ENCODE results near the gene OSMR.

Gene OSMR

DNA sequence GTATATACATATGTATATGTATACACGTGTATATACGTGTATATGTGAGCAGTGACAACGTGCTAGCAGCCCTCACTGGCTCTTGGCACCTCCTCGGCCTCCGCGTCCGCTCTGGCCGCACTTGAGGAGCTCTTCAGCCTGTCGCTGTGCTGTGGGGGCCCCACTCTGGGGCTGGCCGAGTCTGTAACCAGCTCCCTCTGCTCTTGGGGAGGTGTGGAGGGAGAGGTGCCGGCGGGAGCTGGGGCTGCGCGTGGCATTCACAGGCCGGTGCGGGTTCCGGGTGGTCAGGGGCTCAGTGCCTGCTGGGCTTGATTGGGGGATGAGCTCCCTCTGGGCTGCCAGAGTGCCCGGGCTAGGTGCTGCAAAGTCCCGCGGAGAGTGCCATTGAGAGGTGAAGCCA, 24.1 kb upstream of the OSMR start:
- ATAC-seq (ENCODE audit: insufficient read depth, low read depth) = no peak
- H3K27me3 ChIP-seq (ENCODE audit: insufficient read depth, low read length, poor library complexity) = peaks cover 4% of the 10 kb centered on the region
- no peak for DNase-seq
- TF ChIP-seq EZH2 (IDR thresholded peaks at IDR 0.05; ENCODE audit: borderline replicate concordance, low read depth, low read length, severe bottlenecking) = no peak
- TF ChIP-seq, protein P1, sequence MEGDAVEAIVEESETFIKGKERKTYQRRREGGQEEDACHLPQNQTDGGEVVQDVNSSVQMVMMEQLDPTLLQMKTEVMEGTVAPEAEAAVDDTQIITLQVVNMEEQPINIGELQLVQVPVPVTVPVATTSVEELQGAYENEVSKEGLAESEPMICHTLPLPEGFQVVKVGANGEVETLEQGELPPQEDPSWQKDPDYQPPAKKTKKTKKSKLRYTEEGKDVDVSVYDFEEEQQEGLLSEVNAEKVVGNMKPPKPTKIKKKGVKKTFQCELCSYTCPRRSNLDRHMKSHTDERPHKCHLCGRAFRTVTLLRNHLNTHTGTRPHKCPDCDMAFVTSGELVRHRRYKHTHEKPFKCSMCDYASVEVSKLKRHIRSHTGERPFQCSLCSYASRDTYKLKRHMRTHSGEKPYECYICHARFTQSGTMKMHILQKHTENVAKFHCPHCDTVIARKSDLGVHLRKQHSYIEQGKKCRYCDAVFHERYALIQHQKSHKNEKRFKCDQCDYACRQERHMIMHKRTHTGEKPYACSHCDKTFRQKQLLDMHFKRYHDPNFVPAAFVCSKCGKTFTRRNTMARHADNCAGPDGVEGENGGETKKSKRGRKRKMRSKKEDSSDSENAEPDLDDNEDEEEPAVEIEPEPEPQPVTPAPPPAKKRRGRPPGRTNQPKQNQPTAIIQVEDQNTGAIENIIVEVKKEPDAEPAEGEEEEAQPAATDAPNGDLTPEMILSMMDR (IDR thresholded peaks at IDR 0.05; ENCODE audit: borderline replicate concordance, extremely low read depth, low read length, poor library complexity, severe bottlenecking) = no peak
- no peak overlapping the region for H3K4me2 ChIP-seq (ENCODE audit: insufficient read depth, low read length)
- H3K9ac ChIP-seq (ENCODE audit: low read depth, low read length) = no peak overlapping the region
- no peak overlapping the region for H3K4me3 ChIP-seq (ENCODE audit: low read depth in 1 of 2, low read length in 2 of 2)
- no peak overlapping the region for H3K27ac ChIP-seq (ENCODE audit: low read length)
- no peak overlapping the region for H2AFZ ChIP-seq (ENCODE audit: low read depth, low read length)
- no peaks in the 10 kb centered on the region for H4K20me1 ChIP-seq (ENCODE audit: insufficient read depth, low read length)
- H3K9me3 ChIP-seq (ENCODE audit: insufficient read depth, low read length, severe bottlenecking) = peaks cover 10% of the 10 kb centered on the region
- no peaks in the 10 kb centered on the region for H3K36me3 ChIP-seq (ENCODE audit: insufficient read depth, low read length)
- H3K79me2 ChIP-seq (ENCODE audit: insufficient read depth, low read length) = no peaks in the 10 kb centered on the region
- no peaks in the 10 kb centered on the region for H3K4me1 ChIP-seq (ENCODE audit: insufficient read depth, low read length)

DNA sequence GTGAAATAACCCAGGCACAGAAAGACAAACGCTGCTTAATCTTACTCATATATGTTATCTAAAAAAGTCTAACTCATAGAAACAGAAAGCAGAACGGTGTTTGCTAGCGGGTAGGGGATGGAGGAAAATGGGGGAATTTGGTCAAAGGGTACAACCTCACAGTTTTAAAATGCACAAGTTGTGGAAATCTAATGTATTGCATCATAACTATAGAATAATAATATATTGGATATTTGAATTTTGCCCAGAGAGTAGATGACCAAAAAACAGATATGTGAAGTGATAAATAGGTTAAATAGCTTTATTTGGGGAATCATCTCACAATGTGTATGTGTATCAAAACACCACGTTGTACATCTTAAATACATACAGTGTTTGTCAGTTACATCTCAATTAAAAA, 22.3 kb upstream of the OSMR start:
- H2AFZ ChIP-seq (ENCODE audit: low read depth, low read length) = no peak overlapping the region
- H3K27ac ChIP-seq (ENCODE audit: low read length) = no peak overlapping the region
- H3K4me1 ChIP-seq (ENCODE audit: insufficient read depth, low read length) = peaks cover 4% of the 10 kb centered on the region; the same call in 1 of the 2 replicates
- no peak overlapping the region for H3K4me2 ChIP-seq (ENCODE audit: insufficient read depth, low read length)
- no peak overlapping the region for H3K9ac ChIP-seq (ENCODE audit: low read depth, low read length)
- no peak overlapping the region for H3K4me3 ChIP-seq (ENCODE audit: low read depth in 1 of 2, low read length in 2 of 2)
- peaks cover 13% of the 10 kb centered on the region for H3K9me3 ChIP-seq (ENCODE audit: insufficient read depth, low read length, severe bottlenecking)
- DNase-seq (no peak), ATAC-seq (ENCODE audit: insufficient read depth, low read depth) (no peak)
- no peaks in the 10 kb centered on the region for H4K20me1 ChIP-seq (ENCODE audit: insufficient read depth, low read length)
- H3K27me3 ChIP-seq (ENCODE audit: insufficient read depth, low read length, poor library complexity) = no peaks in the 10 kb centered on the region
- H3K36me3 ChIP-seq (ENCODE audit: insufficient read depth, low read length) = no peaks in the 10 kb centered on the region
- TF ChIP-seq EZH2 (IDR thresholded peaks at IDR 0.05; ENCODE audit: borderline replicate concordance, low read depth, low read length, severe bottlenecking) = no peak
- TF ChIP-seq, protein P1 (IDR thresholded peaks at IDR 0.05; ENCODE audit: borderline replicate concordance, extremely low read depth, low read length, poor library complexity, severe bottlenecking) = no peak
- no peaks in the 10 kb centered on the region for H3K79me2 ChIP-seq (ENCODE audit: insufficient read depth, low read length)

DNA sequence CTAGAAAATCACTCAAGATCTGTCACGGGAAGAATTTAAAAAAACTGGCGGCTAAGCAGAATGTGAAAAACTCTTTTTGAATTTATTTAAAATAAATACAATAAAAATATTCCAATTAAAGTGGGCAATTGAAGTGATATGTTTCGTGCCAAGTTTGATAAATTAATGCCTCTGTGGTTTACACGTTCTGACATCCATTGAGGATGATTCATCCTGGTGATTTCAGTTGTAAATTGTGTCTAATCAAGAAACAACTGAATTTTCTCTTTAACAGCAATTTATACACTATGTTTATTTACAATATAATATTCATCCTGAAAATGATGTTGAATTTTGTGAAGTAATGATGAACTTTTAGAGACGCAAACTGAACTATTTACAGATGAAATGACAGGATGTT, 21.0 kb upstream of the OSMR start:
- H4K20me1 ChIP-seq (ENCODE audit: insufficient read depth, low read length) = no peaks in the 10 kb centered on the region
- no peak overlapping the region for H2AFZ ChIP-seq (ENCODE audit: low read depth, low read length)
- no peak overlapping the region for H3K4me3 ChIP-seq (ENCODE audit: low read depth in 1 of 2, low read length in 2 of 2)
- ATAC-seq (ENCODE audit: insufficient read depth, low read depth) = no peak
- H3K27ac ChIP-seq (ENCODE audit: low read length) = no peak overlapping the region
- H3K36me3 ChIP-seq (ENCODE audit: insufficient read depth, low read length) = no peaks in the 10 kb centered on the region
- no peak overlapping the region for H3K4me2 ChIP-seq (ENCODE audit: insufficient read depth, low read length)
- peaks cover under 1% of the 10 kb centered on the region for H3K27me3 ChIP-seq (ENCODE audit: insufficient read depth, low read length, poor library complexity)
- peaks cover 4% of the 10 kb centered on the region; the same call in 1 of the 2 replicates for H3K4me1 ChIP-seq (ENCODE audit: insufficient read depth, low read length)
- no peaks in the 10 kb centered on the region for H3K79me2 ChIP-seq (ENCODE audit: insufficient read depth, low read length)
- no peak overlapping the region for H3K9ac ChIP-seq (ENCODE audit: low read depth, low read length)
- TF ChIP-seq EZH2 (IDR thresholded peaks at IDR 0.05; ENCODE audit: borderline replicate concordance, low read depth, low read length, severe bottlenecking) = no peak
- TF ChIP-seq, protein P1 (IDR thresholded peaks at IDR 0.05; ENCODE audit: borderline replicate concordance, extremely low read depth, low read length, poor library complexity, severe bottlenecking) = no peak
- H3K9me3 ChIP-seq (ENCODE audit: insufficient read depth, low read length, severe bottlenecking) = peaks cover 13% of the 10 kb centered on the region
- DNase-seq = no peak

DNA sequence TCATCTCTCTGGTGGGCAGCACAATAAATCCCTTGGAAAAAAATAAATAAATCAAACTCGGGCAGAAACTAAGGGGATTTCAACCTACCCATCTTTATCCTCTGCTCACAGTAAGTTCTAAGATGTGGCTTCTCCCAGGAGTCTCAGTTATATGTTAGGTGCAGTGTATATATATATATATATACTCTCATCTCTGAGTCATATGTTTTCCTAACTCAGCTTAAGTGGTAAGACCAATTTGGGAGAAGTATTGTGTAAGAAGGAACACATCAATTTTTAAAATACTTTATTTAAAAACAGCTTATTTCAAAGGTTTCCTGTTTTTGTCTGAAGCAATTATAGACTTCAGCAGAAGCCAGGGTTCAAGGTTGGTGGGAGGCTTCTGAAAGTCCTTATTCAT, 20.3 kb upstream of the OSMR start:
- no peak for ATAC-seq (ENCODE audit: insufficient read depth, low read depth)
- no peaks in the 10 kb centered on the region for H4K20me1 ChIP-seq (ENCODE audit: insufficient read depth, low read length)
- no peak overlapping the region for H3K9ac ChIP-seq (ENCODE audit: low read depth, low read length)
- peaks cover 4% of the 10 kb centered on the region; the same call in 1 of the 2 replicates for H3K4me1 ChIP-seq (ENCODE audit: insufficient read depth, low read length)
- H3K27ac ChIP-seq (ENCODE audit: low read length) = no peak overlapping the region
- no peak for DNase-seq
- H2AFZ ChIP-seq (ENCODE audit: low read depth, low read length) = no peak overlapping the region
- TF ChIP-seq EZH2 (IDR thresholded peaks at IDR 0.05; ENCODE audit: borderline replicate concordance, low read depth, low read length, severe bottlenecking) = no peak
- TF ChIP-seq, protein P1 (IDR thresholded peaks at IDR 0.05; ENCODE audit: borderline replicate concordance, extremely low read depth, low read length, poor library complexity, severe bottlenecking) = no peak
- H3K4me2 ChIP-seq (ENCODE audit: insufficient read depth, low read length) = no peak overlapping the region
- H3K36me3 ChIP-seq (ENCODE audit: insufficient read depth, low read length) = no peaks in the 10 kb centered on the region
- H3K79me2 ChIP-seq (ENCODE audit: insufficient read depth, low read length) = no peaks in the 10 kb centered on the region
- H3K4me3 ChIP-seq (ENCODE audit: low read depth in 1 of 2, low read length in 2 of 2) = no peak overlapping the region
- H3K9me3 ChIP-seq (ENCODE audit: insufficient read depth, low read length, severe bottlenecking) = peaks cover 13% of the 10 kb centered on the region
- H3K27me3 ChIP-seq (ENCODE audit: insufficient read depth, low read length, poor library complexity) = peaks cover 5% of the 10 kb centered on the region

Measured in DND-41 (cell line).